Liver (tissue), 3 donors: ENCODE measurements around the gene SP7.

Source experiments
- EGR1 ChIP-seq, 2 donors: IDR thresholded peaks; 2 replicates each; pipeline ENCODE4 v1.6.1; 2016 to 2018; ENCODE audit warnings: antibody characterized with exemption in 2 of 2, low read depth in 2 of 2
- GABPA ChIP-seq, 2 donors: IDR thresholded peaks in 1 of 2; conservative IDR thresholded peaks in 1 of 2; 2 replicates each; pipeline ENCODE4 v1.6.1; 2016; ENCODE audit warnings: antibody characterized with exemption in 2 of 2, mild to moderate bottlenecking in 1 of 2, moderate library complexity in 1 of 2
- HNF4G ChIP-seq: IDR thresholded peaks from 2 replicates; pipeline ENCODE4 v1.6.1; 2016; ENCODE audit warnings: antibody characterized with exemption
- JUND ChIP-seq, 2 donors: IDR thresholded peaks; 2 replicates each; pipeline ENCODE4 v1.6.1; 2016; ENCODE audit warnings: antibody characterized with exemption in 2 of 2
- RAD21 ChIP-seq, 2 donors: IDR thresholded peaks; 2 replicates each; pipeline ENCODE4 v1.6.1; 2016; ENCODE audit warnings: antibody characterized with exemption in 2 of 2, mild to moderate bottlenecking in 2 of 2
- SP1 ChIP-seq: IDR thresholded peaks from 2 replicates; pipeline ENCODE4 v1.6.1; 2018; ENCODE audit warnings: antibody characterized with exemption, mild to moderate bottlenecking
- TAF1 ChIP-seq: conservative IDR thresholded peaks from 2 replicates; pipeline ENCODE4 v1.6.1; 2016; ENCODE audit warnings: antibody characterized with exemption, mild to moderate bottlenecking
- YY1 ChIP-seq: IDR thresholded peaks from 2 replicates; pipeline ENCODE4 v1.6.1; 2016; ENCODE audit warnings: antibody characterized with exemption, mild to moderate bottlenecking
- TF ChIP-seq, protein P1 (sequence below): fragments of 150-350 bp; IDR thresholded peaks from 2 replicates; pipeline ENCODE4 v1.5.1; 2017; ENCODE audit warnings: improper control_type of control experiment, low read depth, low read length; ENCODE audit not compliant: missing input control
- TF ChIP-seq, protein P2 (sequence below): IDR thresholded peaks from 2 replicates; pipeline ENCODE4 v1.6.1; 2016; ENCODE audit warnings: antibody characterized with exemption, mild to moderate bottlenecking
- TF ChIP-seq, protein P3 (sequence below): IDR thresholded peaks from 2 replicates; pipeline ENCODE4 v1.6.1; 2016; ENCODE audit warnings: antibody characterized with exemption
- donor health status: healthy.
- donor health status: healthy.

DNA sequence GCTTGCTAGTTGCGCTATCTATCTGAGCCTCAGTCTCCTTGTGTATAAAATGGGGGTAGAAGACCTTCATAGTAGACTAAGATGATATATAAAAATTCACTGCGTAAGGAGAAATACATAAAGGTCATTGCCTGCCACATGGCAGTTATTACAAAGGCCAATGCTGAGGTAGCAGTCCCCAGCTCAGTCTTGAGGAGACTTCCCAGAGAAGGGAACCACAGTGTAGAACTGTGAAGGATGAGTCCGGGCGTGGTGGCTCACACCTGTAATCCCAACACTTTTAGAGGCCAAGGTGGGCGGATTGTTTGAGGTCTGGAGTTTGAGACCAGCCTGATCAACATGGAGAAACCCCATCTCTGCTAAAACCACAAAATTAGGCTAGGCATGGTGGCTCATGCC is 17.1 kb upstream of the SP7 start:
- TF ChIP-seq, protein P1, sequence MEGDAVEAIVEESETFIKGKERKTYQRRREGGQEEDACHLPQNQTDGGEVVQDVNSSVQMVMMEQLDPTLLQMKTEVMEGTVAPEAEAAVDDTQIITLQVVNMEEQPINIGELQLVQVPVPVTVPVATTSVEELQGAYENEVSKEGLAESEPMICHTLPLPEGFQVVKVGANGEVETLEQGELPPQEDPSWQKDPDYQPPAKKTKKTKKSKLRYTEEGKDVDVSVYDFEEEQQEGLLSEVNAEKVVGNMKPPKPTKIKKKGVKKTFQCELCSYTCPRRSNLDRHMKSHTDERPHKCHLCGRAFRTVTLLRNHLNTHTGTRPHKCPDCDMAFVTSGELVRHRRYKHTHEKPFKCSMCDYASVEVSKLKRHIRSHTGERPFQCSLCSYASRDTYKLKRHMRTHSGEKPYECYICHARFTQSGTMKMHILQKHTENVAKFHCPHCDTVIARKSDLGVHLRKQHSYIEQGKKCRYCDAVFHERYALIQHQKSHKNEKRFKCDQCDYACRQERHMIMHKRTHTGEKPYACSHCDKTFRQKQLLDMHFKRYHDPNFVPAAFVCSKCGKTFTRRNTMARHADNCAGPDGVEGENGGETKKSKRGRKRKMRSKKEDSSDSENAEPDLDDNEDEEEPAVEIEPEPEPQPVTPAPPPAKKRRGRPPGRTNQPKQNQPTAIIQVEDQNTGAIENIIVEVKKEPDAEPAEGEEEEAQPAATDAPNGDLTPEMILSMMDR: no peak
- TF ChIP-seq TAF1: no peak
- TF ChIP-seq, protein P2, sequence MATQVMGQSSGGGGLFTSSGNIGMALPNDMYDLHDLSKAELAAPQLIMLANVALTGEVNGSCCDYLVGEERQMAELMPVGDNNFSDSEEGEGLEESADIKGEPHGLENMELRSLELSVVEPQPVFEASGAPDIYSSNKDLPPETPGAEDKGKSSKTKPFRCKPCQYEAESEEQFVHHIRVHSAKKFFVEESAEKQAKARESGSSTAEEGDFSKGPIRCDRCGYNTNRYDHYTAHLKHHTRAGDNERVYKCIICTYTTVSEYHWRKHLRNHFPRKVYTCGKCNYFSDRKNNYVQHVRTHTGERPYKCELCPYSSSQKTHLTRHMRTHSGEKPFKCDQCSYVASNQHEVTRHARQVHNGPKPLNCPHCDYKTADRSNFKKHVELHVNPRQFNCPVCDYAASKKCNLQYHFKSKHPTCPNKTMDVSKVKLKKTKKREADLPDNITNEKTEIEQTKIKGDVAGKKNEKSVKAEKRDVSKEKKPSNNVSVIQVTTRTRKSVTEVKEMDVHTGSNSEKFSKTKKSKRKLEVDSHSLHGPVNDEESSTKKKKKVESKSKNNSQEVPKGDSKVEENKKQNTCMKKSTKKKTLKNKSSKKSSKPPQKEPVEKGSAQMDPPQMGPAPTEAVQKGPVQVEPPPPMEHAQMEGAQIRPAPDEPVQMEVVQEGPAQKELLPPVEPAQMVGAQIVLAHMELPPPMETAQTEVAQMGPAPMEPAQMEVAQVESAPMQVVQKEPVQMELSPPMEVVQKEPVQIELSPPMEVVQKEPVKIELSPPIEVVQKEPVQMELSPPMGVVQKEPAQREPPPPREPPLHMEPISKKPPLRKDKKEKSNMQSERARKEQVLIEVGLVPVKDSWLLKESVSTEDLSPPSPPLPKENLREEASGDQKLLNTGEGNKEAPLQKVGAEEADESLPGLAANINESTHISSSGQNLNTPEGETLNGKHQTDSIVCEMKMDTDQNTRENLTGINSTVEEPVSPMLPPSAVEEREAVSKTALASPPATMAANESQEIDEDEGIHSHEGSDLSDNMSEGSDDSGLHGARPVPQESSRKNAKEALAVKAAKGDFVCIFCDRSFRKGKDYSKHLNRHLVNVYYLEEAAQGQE: no peak
- TF ChIP-seq JUND (IDR thresholded peaks at IDR 0.05): no peak
- TF ChIP-seq GABPA (IDR thresholded peaks at IDR 0.05 in 1 of 2, conservative IDR thresholded peaks at IDR 0.05 in 1 of 2): no peak
- TF ChIP-seq EGR1 (IDR thresholded peaks at IDR 0.05; ENCODE audit: low read depth in 2 of 2): no peak
- no peak for TF ChIP-seq RAD21 (IDR thresholded peaks at IDR 0.05)
- TF ChIP-seq, protein P3, sequence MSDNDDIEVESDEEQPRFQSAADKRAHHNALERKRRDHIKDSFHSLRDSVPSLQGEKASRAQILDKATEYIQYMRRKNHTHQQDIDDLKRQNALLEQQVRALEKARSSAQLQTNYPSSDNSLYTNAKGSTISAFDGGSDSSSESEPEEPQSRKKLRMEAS: no peak
- TF ChIP-seq YY1: no peak
- no peak for TF ChIP-seq SP1
- TF ChIP-seq HNF4G: no peak
